Measurements from ENCODE around the gene FOXN3. TPM values are rescaled to one million over a fixed set of nuclear protein-coding genes. Genes with fewer than 3 reads are reported as not detected.

FOXN3 gene, protein sequence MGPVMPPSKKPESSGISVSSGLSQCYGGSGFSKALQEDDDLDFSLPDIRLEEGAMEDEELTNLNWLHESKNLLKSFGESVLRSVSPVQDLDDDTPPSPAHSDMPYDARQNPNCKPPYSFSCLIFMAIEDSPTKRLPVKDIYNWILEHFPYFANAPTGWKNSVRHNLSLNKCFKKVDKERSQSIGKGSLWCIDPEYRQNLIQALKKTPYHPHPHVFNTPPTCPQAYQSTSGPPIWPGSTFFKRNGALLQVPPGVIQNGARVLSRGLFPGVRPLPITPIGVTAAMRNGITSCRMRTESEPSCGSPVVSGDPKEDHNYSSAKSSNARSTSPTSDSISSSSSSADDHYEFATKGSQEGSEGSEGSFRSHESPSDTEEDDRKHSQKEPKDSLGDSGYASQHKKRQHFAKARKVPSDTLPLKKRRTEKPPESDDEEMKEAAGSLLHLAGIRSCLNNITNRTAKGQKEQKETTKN
- total RNA-seq (2021; fragmentation: NEBNext Ultra II Directional; extraction: Animal tissue kit (Norgen Biotek cat#: 25700)): 10 to 100 TPM; 31.9 to 43.4 (median 37.9) TPM
- long read RNA-seq, partial matches to known transcripts: 2 of 27 reads
- long read RNA-seq, other reads (novel, unspliced or antisense): 20 of 27 reads

DNA sequence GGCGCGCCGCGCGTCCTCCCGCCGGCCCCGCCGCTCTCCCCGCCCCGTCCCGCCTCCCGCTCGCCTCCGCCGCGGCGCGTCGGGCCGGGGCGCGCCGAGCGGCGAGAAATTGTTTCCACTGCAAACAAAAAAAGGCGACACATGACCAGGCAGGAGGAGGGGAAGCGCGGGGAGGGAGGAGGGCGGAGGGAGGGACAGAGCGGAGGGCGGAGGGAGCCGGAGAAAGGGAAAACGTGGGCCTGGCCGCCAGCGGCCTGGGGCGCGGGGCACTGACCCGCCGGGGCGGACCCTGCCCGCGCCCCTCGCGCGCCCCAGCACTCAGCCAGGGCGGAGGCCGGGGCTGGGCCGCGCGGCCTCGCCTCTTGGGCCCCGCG is at the start of gene FOXN3:
FOXN3 (minus strand) TSS at position 143 of the 374 bp plus-strand sequence. CDS start 4,757 bp downstream, outside the sequence.
- H3K4me1 Mint-ChIP-seq (ENCODE audit: low read depth): peaks cover 33% of the 10 kb centered on the region
- peaks cover 16% of the 10 kb centered on the region; the same call in 1 of the 2 replicates for H3K36me3 Mint-ChIP-seq (ENCODE audit: low read depth)
- peak within 1 kb of the TSS; percentile 96 for H3K4me3 Mint-ChIP-seq
- TF ChIP-seq, protein P1, sequence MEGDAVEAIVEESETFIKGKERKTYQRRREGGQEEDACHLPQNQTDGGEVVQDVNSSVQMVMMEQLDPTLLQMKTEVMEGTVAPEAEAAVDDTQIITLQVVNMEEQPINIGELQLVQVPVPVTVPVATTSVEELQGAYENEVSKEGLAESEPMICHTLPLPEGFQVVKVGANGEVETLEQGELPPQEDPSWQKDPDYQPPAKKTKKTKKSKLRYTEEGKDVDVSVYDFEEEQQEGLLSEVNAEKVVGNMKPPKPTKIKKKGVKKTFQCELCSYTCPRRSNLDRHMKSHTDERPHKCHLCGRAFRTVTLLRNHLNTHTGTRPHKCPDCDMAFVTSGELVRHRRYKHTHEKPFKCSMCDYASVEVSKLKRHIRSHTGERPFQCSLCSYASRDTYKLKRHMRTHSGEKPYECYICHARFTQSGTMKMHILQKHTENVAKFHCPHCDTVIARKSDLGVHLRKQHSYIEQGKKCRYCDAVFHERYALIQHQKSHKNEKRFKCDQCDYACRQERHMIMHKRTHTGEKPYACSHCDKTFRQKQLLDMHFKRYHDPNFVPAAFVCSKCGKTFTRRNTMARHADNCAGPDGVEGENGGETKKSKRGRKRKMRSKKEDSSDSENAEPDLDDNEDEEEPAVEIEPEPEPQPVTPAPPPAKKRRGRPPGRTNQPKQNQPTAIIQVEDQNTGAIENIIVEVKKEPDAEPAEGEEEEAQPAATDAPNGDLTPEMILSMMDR (IDR thresholded peaks at IDR 0.05): no peak
- H3K9me3 Mint-ChIP-seq: no peaks in the 10 kb centered on the region
- peak; percentile 83 for DNase-seq
- peak within 1 kb of the TSS; percentile 94 for H3K27ac Mint-ChIP-seq
- peaks cover 6% of the 10 kb centered on the region for H3K27me3 Mint-ChIP-seq (ENCODE audit: insufficient read depth)

DNA sequence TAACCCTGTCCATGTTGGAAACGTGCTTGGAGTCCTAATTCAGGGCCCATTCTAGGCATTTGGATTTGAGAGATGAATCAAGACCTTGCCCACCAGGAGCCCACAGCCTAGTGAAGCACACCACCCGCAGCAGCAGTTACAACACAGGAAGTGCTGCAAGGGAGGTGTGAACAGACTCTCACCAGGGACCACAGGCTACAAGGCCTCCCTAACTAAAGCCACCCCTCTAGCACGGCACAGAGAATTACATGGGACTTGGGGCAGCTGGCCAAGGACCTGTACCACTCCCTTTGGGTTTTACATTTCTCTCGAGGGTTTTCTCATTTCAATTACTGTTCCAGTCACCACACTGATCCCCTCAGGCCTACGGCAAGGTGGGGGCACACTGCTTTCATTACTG is 49.5 kb upstream of the FOXN3 start:
- Mint-ChIP-seq H3K36me3 (ENCODE audit: low read depth) (no peaks in the 10 kb centered on the region; the same call in 1 of the 2 replicates), H3K4me1 (ENCODE audit: low read depth) (no peaks in the 10 kb centered on the region), H3K4me3 (no peak overlapping the region), H3K27me3 (ENCODE audit: insufficient read depth) (no peaks in the 10 kb centered on the region), H3K27ac (no peak overlapping the region), H3K9me3 (no peaks in the 10 kb centered on the region)
- no peak for DNase-seq
- TF ChIP-seq, protein P1 (IDR thresholded peaks at IDR 0.05): no peak

DNA sequence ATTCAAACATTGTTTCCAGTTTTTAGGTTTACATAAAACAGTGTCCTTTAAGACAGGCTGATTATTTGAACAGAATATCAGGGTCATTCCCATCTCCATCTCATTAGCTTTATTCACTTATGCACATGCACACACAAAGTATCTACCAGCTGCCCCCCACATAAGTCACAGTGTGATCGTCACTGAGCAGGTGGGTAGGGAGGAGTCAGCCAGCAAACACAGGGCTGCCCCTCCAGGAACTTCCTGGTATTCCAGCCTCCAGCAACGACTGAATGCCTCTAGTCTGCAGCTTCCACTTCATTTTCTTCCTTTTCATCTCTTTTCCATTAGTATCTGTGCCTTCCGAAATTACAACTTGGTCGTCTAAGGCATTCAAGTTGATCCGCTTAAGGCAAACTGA is 48.8 kb upstream of the FOXN3 start:
- TF ChIP-seq, protein P1 (IDR thresholded peaks at IDR 0.05): no peak

DNA sequence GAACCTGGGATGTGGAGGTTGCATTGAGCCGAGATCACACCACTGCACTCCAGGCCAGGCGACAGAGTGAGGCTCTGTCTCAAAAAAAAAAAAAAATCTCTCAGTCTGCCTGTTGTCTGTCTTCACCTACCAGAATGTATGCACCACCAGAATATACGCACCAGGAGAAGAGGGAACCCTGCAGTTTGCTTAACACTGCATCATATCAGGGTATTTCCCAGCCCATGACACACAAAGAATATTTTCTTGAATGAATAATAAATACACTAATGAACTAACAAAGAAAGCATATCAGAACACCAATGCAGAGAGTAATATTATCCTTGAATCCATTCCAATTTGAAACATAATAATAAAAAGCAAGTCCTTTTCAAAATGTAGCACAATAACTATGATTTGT is 44.2 kb upstream of the FOXN3 start:
- Mint-ChIP-seq H3K4me3 (no peak overlapping the region), H3K4me1 (ENCODE audit: low read depth) (no peaks in the 10 kb centered on the region), H3K36me3 (ENCODE audit: low read depth) (no peaks in the 10 kb centered on the region; the same call in 1 of the 2 replicates), H3K9me3 (no peaks in the 10 kb centered on the region), H3K27me3 (ENCODE audit: insufficient read depth) (no peaks in the 10 kb centered on the region), H3K27ac (no peak overlapping the region)
- DNase-seq: no peak
- TF ChIP-seq, protein P1 (IDR thresholded peaks at IDR 0.05): no peak

More for the DNA sequence above, 48.8 kb upstream of the FOXN3 start:
- Mint-ChIP-seq H3K36me3 (ENCODE audit: low read depth) (no peaks in the 10 kb centered on the region; the same call in 1 of the 2 replicates), H3K4me1 (ENCODE audit: low read depth) (no peaks in the 10 kb centered on the region), H3K4me3 (no peak overlapping the region), H3K27ac (no peak overlapping the region), H3K27me3 (ENCODE audit: insufficient read depth) (no peaks in the 10 kb centered on the region), H3K9me3 (no peaks in the 10 kb centered on the region)
- no peak for DNase-seq

DNA sequence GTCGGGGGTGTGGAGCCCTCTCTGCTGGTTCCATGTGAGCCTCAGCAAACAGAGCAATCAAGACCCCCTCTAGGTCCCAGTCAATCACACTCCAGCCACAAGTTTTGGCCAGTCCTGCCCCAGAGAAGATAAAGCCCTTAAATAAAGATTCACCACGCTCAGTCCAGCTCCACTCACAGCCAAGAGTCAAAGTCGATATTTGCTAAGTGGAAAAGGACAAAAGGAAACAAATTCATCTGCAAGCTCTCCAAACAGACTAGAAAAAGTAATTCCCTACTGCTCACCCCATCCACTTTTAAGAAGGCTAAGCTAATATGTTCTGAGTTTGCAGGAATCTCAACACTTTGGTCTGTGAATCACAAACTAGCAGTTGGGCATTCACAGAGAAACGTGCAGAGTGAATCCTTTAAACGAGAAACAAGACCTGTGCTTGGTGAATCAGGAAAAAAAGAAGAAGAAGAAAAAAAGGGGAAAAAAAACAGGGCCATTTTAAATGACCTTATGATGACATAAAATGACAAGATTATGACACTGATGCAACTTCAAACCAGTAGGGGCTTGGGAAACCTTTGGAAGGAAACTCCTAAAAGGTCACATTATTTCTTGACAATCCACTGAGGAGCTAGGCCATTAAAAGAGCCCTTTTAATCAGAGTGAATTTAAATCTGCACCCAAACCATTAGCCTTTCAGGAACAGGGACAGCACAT is 41.8 kb upstream of the FOXN3 start:
- DNase-seq: no peak
- TF ChIP-seq, protein P1 (IDR thresholded peaks at IDR 0.05): no peak
- Mint-ChIP-seq H3K4me3 (no peak overlapping the region), H3K36me3 (ENCODE audit: low read depth) (no peaks in the 10 kb centered on the region), H3K27me3 (ENCODE audit: insufficient read depth) (no peaks in the 10 kb centered on the region), H3K4me1 (ENCODE audit: low read depth) (no peaks in the 10 kb centered on the region), H3K27ac (no peak overlapping the region), H3K9me3 (no peaks in the 10 kb centered on the region)

All from HFFc6 (cell line).